Chondrocyte (in vitro differentiated cells): ENCODE results near the gene SAPCD1. TPM values are rescaled to one million over a fixed set of nuclear protein-coding genes. Genes with fewer than 3 reads are reported as not detected.
"Not testable (repeated sequence)": the region's sequence is repeated elsewhere in the genome, so short reads cannot be mapped to it uniquely, and the experiment has no call there.

Experiments
- DNase-seq: peaks from one replicate; pipeline ENCODE4 v3.0.0; 2021; ENCODE audit warnings: mixed read lengths, low spot score
- H3K27ac Mint-ChIP-seq: one replicate; pipeline ENCODE4 v1.8.0; 2021; ENCODE audit warnings: mild to moderate bottlenecking, moderate library complexity, mixed read lengths; ENCODE audit not compliant: unreplicated experiment
- H3K27me3 Mint-ChIP-seq: 2 replicates; pipeline ENCODE4 v1.8.0; 2021; ENCODE audit warnings: low read depth, mixed read lengths
- H3K36me3 Mint-ChIP-seq: 2 replicates; pipeline ENCODE4 v1.8.0; 2021; ENCODE audit warnings: low read depth, mixed read lengths
- H3K4me1 Mint-ChIP-seq: 2 replicates; pipeline ENCODE4 v1.8.0; 2021; ENCODE audit warnings: low read depth, mild to moderate bottlenecking, mixed read lengths
- H3K4me3 Mint-ChIP-seq: one replicate; pipeline ENCODE4 v1.8.0; 2021; ENCODE audit warnings: mild to moderate bottlenecking, moderate library complexity, mixed read lengths; ENCODE audit not compliant: unreplicated experiment
- H3K9me3 Mint-ChIP-seq: 2 replicates; pipeline ENCODE4 v1.8.0; 2021; ENCODE audit warnings: low read depth, mixed read lengths
- CTCF ChIP-seq: fragments of 200-600 bp; sonication (generic); IDR thresholded peaks from 2 replicates; pipeline ENCODE4 v1.5.0; 2021; ENCODE audit warnings: antibody characterized with exemption, mild to moderate bottlenecking, moderate library complexity
- total RNA-seq: library from RNA; stranded (reverse); gene quantifications from 3 replicates; pipeline ENCODE4 v1.2.1, GENCODE V29; 2021

The SAPCD1 gene
- total RNA-seq, 1 donor from 2014 or later, result 1.4 TPM

- TF ChIP-seq CTCF, result no peak
- Mint-ChIP-seq H3K4me1 (peaks cover 25% of the 10 kb centered on the region), H3K27me3 (no peaks in the 10 kb centered on the region), H3K36me3 (peaks cover 11% of the 10 kb centered on the region), H3K27ac (peak overlapping the region; percentile 100), H3K4me3 (peak overlapping the region; percentile 99), H3K9me3 (no peaks in the 10 kb centered on the region)
- peak; percentile 87 for DNase-seq
Measured at GRCh38 chr6:31794866-31795615, 32.6 kb downstream of the SAPCD1 start.

- peaks cover 7% of the 10 kb centered on the region for H3K36me3 Mint-ChIP-seq
- H3K4me3 Mint-ChIP-seq, result peak within 1 kb of the TSS; percentile 99
- no peaks in the 10 kb centered on the region for H3K9me3 Mint-ChIP-seq
- peaks cover 25% of the 10 kb centered on the region for H3K4me1 Mint-ChIP-seq
- peak; percentile 88 for TF ChIP-seq CTCF
- DNase-seq, result peak; percentile 96
- H3K27me3 Mint-ChIP-seq, result no peaks in the 10 kb centered on the region
- H3K27ac Mint-ChIP-seq, result peak within 1 kb of the TSS; percentile 100
Measured at GRCh38 chr6:31795616-31796298, 33.3 kb downstream of the SAPCD1 start, which contains the start of gene VARS1. VARS1 (minus strand) TSS chr6:31795752; CDS start chr6:31795217, 535 bp downstream.

GRCh38 chr6:31796993-31797385 is 34.5 kb downstream of the SAPCD1 start:
- peaks cover 21% of the 10 kb centered on the region for H3K4me1 Mint-ChIP-seq
- H3K9me3 Mint-ChIP-seq, result no peaks in the 10 kb centered on the region
- H3K4me3 Mint-ChIP-seq, result no peak overlapping the region
- peak overlapping the region; percentile 55 for H3K27ac Mint-ChIP-seq
- TF ChIP-seq CTCF, result no peak
- no peak for DNase-seq
- peaks cover 3% of the 10 kb centered on the region for H3K36me3 Mint-ChIP-seq
- no peaks in the 10 kb centered on the region for H3K27me3 Mint-ChIP-seq

- no peak for TF ChIP-seq CTCF
- no peaks in the 10 kb centered on the region for H3K27me3 Mint-ChIP-seq
- DNase-seq, result peak; percentile 25
- peak overlapping the region; percentile 12 for H3K27ac Mint-ChIP-seq
- H3K9me3 Mint-ChIP-seq, result no peaks in the 10 kb centered on the region
- H3K4me3 Mint-ChIP-seq, result no peak overlapping the region
- peaks cover 20% of the 10 kb centered on the region for H3K4me1 Mint-ChIP-seq
- H3K36me3 Mint-ChIP-seq, result no peaks in the 10 kb centered on the region
Measured at GRCh38 chr6:31797588-31797987, 35.1 kb downstream of the SAPCD1 start.

GRCh38 chr6:31799781-31800180 is 37.3 kb downstream of the SAPCD1 start:
- peak; percentile 20 for DNase-seq
- Mint-ChIP-seq H3K27me3 (no peaks in the 10 kb centered on the region), H3K4me1 (no peaks in the 10 kb centered on the region), H3K27ac (peak overlapping the region; percentile 27), H3K36me3 (no peaks in the 10 kb centered on the region), H3K4me3 (no peak overlapping the region), H3K9me3 (no peaks in the 10 kb centered on the region)
- no peak for TF ChIP-seq CTCF

GRCh38 chr6:31801031-31801927 is 38.8 kb downstream of the SAPCD1 start:
- not testable (repeated sequence) for H3K4me1 Mint-ChIP-seq, H3K36me3 Mint-ChIP-seq, H3K9me3 Mint-ChIP-seq, H3K27me3 Mint-ChIP-seq, H3K4me3 Mint-ChIP-seq, H3K27ac Mint-ChIP-seq
- peak; percentile 24 for DNase-seq
